Right lobe of liver (tissue), 4 donors: ENCODE data around the gene TBXT.

Experiments used
- CTCF ChIP-seq, 4 donors: fragments of 200-600 bp in 3 of 4; fragments of 450-650 bp in 1 of 4; IDR thresholded peaks; one replicate each; pipeline versions ENCODE4 v1.5.1 to v1.8.0; 2016 to 2022; ENCODE audit warnings: antibody characterized with exemption in 4 of 4, mild to moderate bottlenecking in 2 of 4
- POLR2A ChIP-seq: fragments of 450-650 bp; IDR thresholded peaks from one replicate; pipeline ENCODE4 v1.6.1; 2017; ENCODE audit warnings: antibody characterized with exemption, mild to moderate bottlenecking
- donor health status: DM: no; HTN: no; CAD: no.
- donor health status: DM: no; HTN: no; CAD: no.
- donor health status: DM: no; HTN: yes; CAD: no.

GRCh38 chr6:166174031-166174430 lies 6.4 kb upstream of the TBXT start:
- no peak for TF ChIP-seq POLR2A
- no peak for TF ChIP-seq CTCF (IDR thresholded peaks at IDR 0.05)
